ENCODE data around the gene BGN. TPM values are rescaled to one million over a fixed set of nuclear protein-coding genes. Genes with fewer than 3 reads are reported as not detected.

Gene BGN
- total and polyA plus RNA-seq, 8 donors: 6.2 to 64.3 (median 16.2) TPM

- H3K36me3 ChIP-seq: peaks cover 0 to 48% (median 35%) of the 10 kb centered on the region in 4 donors
- H3K4me3 ChIP-seq: no peak overlapping the region
- no peak for DNase-seq
- 71 to 93% (median 87%) methylated on average over 6 to 15 of the region's 15 CpGs for WGBS, 5 donors
- H3K27me3 ChIP-seq: peaks cover 0 to 5% (median 0%) of the 10 kb centered on the region in 3 donors
- no peak overlapping the region for H3K27ac ChIP-seq
- intact Hi-C loops (cut with DNase I; ENCODE audit: low total_unique reads): no loop called here
- no peaks in the 10 kb centered on the region for H3K4me1 ChIP-seq
- no peaks in the 10 kb centered on the region for H3K9me3 ChIP-seq
- no peak for TF ChIP-seq EP300 (IDR thresholded peaks at IDR 0.05)
- no peak for TF ChIP-seq POLR2A (IDR thresholded peaks at IDR 0.05)
- no peak for TF ChIP-seq CTCF (IDR thresholded peaks at IDR 0.05)
- TF ChIP-seq POLR2AphosphoS5 (IDR thresholded peaks at IDR 0.05): no peak
Measured at GRCh38 chrX:153449368-153450113, 45.2 kb upstream of the BGN start.

- intact Hi-C loops (cut with DNase I; ENCODE audit: low total_unique reads): no loop called here
- no peaks in the 10 kb centered on the region for H3K4me1 ChIP-seq
- H3K27me3 ChIP-seq: no peaks in the 10 kb centered on the region
- H3K36me3 ChIP-seq: peaks cover 0 to 56% (median 43%) of the 10 kb centered on the region in 4 donors
- H3K9me3 ChIP-seq: no peaks in the 10 kb centered on the region
- WGBS, 5 donors: 82 to 98% (median 96%) methylated on average over 13 to 26 of the region's 26 CpGs
- no peak overlapping the region for H3K27ac ChIP-seq
- no peak for DNase-seq
- no peak overlapping the region for H3K4me3 ChIP-seq
- TF ChIP-seq EP300 (IDR thresholded peaks at IDR 0.05) (no peak), CTCF (IDR thresholded peaks at IDR 0.05) (no peak), POLR2A (IDR thresholded peaks at IDR 0.05) (no peak), POLR2AphosphoS5 (IDR thresholded peaks at IDR 0.05) (no peak)
Measured at GRCh38 chrX:153450114-153450948, 44.4 kb upstream of the BGN start.

GRCh38 chrX:153450949-153451277 lies 43.9 kb upstream of the BGN start:
- TF ChIP-seq EP300 (IDR thresholded peaks at IDR 0.05) (no peak), POLR2A (IDR thresholded peaks at IDR 0.05) (no peak), CTCF (IDR thresholded peaks at IDR 0.05) (no peak), POLR2AphosphoS5 (IDR thresholded peaks at IDR 0.05) (no peak)
- Histone ChIP-seq H3K36me3 (peaks cover 0 to 62% (median 49%) of the 10 kb centered on the region in 4 donors), H3K4me3 (no peak overlapping the region), H3K27me3 (no peaks in the 10 kb centered on the region), H3K9me3 (no peaks in the 10 kb centered on the region), H3K4me1 (no peaks in the 10 kb centered on the region), H3K27ac (no peak overlapping the region)
- DNase-seq: no peak
- intact Hi-C loops (cut with DNase I; ENCODE audit: low total_unique reads): no loop called here
- WGBS, 5 donors: 85 to 92% (median 90%) methylated on average over 6 to 8 of the region's 8 CpGs

GRCh38 chrX:153454901-153455550 lies 39.8 kb upstream of the BGN start:
- Histone ChIP-seq H3K36me3 (peaks cover 4 to 62% (median 42%) of the 10 kb centered on the region in 4 donors), H3K9me3 (no peaks in the 10 kb centered on the region), H3K4me3 (no peak overlapping the region), H3K27me3 (peaks cover 0 to 14% (median 0%) of the 10 kb centered on the region in 3 donors), H3K4me1 (no peaks in the 10 kb centered on the region), H3K27ac (no peak overlapping the region)
- DNase-seq: no peak
- TF ChIP-seq POLR2A (IDR thresholded peaks at IDR 0.05) (no peak), POLR2AphosphoS5 (IDR thresholded peaks at IDR 0.05) (no peak), EP300 (IDR thresholded peaks at IDR 0.05) (no peak), CTCF (IDR thresholded peaks at IDR 0.05) (no peak)
- intact Hi-C loops (cut with DNase I; ENCODE audit: low total_unique reads): no loop called here
- 84 to 96% (median 94%) methylated on average over 12 to 16 of the region's 16 CpGs for WGBS, 5 donors

Data from stomach (tissue), 9 donors.